Urinary bladder (tissue), 4 donors: ENCODE data around the gene SPATA9. TPM values are rescaled to one million over a fixed set of nuclear protein-coding genes. Genes with fewer than 3 reads are reported as not detected.
A peak's percentile ranks its signal among the peaks of the same experiment; 100 is the strongest.

Experiments
- DNase-seq: peaks from one replicate; pipeline ENCODE4 v3.0.0-alpha.2; 2015; ENCODE audit errors: extremely low spot score
- H3K27ac ChIP-seq: one replicate; pipeline ENCODE4 v1.5.1; 2013; ENCODE audit warnings: low read depth, mild to moderate bottlenecking, moderate library complexity
- H3K36me3 ChIP-seq: one replicate; pipeline ENCODE4 v1.6.1; 2013; ENCODE audit warnings: mild to moderate bottlenecking, moderate library complexity; ENCODE audit not compliant: insufficient read depth
- H3K4me1 ChIP-seq: one replicate; pipeline ENCODE4 v1.6.1; 2013; ENCODE audit warnings: mild to moderate bottlenecking, moderate library complexity; ENCODE audit not compliant: insufficient read depth
- H3K4me3 ChIP-seq: one replicate; pipeline ENCODE4 v1.5.1; 2013; ENCODE audit warnings: low read depth, low read length
- WGBS: extraction: QIAGEN DNeasy Blood & Tissue Kit; methylation state at CpG from one replicate; pipeline ENCODE4 v1.1.7; 2013; 5-methylcytosine and 5-hydroxymethylcytosine counted together
- polyA plus RNA-seq: library from polyadenylated mRNA; stranded (reverse); fragments of 200-250 nt; gene quantifications from one replicate; pipeline ENCODE4 v1.2.3, GENCODE V29; 2013
- total RNA-seq: library from RNA; depleted of rRNA; stranded (reverse); fragments of >200 nt; gene quantifications from one replicate; pipeline ENCODE4 v1.2.3, GENCODE V29; 2014
- donor health status: healthy with polysubstance abuse.
- donor health status: healthy.

Gene SPATA9
- total and polyA plus RNA-seq, 2 donors, result 0.29 to 2.1 TPM

- WGBS, result 90% methylated on average over 2 of the region's 2 CpGs
- H3K27ac ChIP-seq, result no peak overlapping the region
- H3K4me1 ChIP-seq, result no peaks in the 10 kb centered on the region
- no peak overlapping the region for H3K4me3 ChIP-seq
- no peak for DNase-seq
- no peaks in the 10 kb centered on the region for H3K36me3 ChIP-seq
Observed at GRCh38 chr5:95684361-95684760, 1.6 kb upstream of the SPATA9 start.

- no peaks in the 10 kb centered on the region for H3K4me1 ChIP-seq
- no peak overlapping the region for H3K4me3 ChIP-seq
- no peak overlapping the region for H3K27ac ChIP-seq
- no peaks in the 10 kb centered on the region for H3K36me3 ChIP-seq
- DNase-seq, result no peak
- WGBS, result 52% methylated on average over 3 of the region's 3 CpGs
Observed at GRCh38 chr5:95673081-95673480, 9.7 kb downstream of the SPATA9 start.

GRCh38 chr5:95672641-95673040 lies 10.2 kb downstream of the SPATA9 start:
- Histone ChIP-seq H3K4me1 (no peaks in the 10 kb centered on the region), H3K27ac (no peak overlapping the region), H3K36me3 (no peaks in the 10 kb centered on the region), H3K4me3 (no peak overlapping the region)
- DNase-seq, result no peak

GRCh38 chr5:95671826-95672225 lies 11.0 kb downstream of the SPATA9 start:
- H3K4me1 ChIP-seq, result no peaks in the 10 kb centered on the region
- 77% methylated on average over 1 of the region's 1 CpG for WGBS
- no peak overlapping the region for H3K27ac ChIP-seq
- DNase-seq, result no peak
- H3K4me3 ChIP-seq, result no peak overlapping the region
- H3K36me3 ChIP-seq, result no peaks in the 10 kb centered on the region

GRCh38 chr5:95670568-95670967 lies 12.2 kb downstream of the SPATA9 start:
- H3K4me3 ChIP-seq, result no peak overlapping the region
- peak overlapping the region; percentile 6 for H3K27ac ChIP-seq
- H3K36me3 ChIP-seq, result no peaks in the 10 kb centered on the region
- no peak for DNase-seq
- WGBS, result 92% methylated on average over 3 of the region's 3 CpGs
- H3K4me1 ChIP-seq, result no peaks in the 10 kb centered on the region

- no peaks in the 10 kb centered on the region for H3K4me1 ChIP-seq
- no peaks in the 10 kb centered on the region for H3K36me3 ChIP-seq
- no peak overlapping the region for H3K4me3 ChIP-seq
- DNase-seq, result no peak
- WGBS, result 77% methylated on average over 5 of the region's 5 CpGs
- no peak overlapping the region for H3K27ac ChIP-seq
Observed at GRCh38 chr5:95669985-95670384, 12.8 kb downstream of the SPATA9 start.

GRCh38 chr5:95669540-95669939 lies 13.3 kb downstream of the SPATA9 start:
- Histone ChIP-seq H3K4me3 (no peak overlapping the region), H3K4me1 (no peaks in the 10 kb centered on the region), H3K27ac (no peak overlapping the region), H3K36me3 (no peaks in the 10 kb centered on the region)
- WGBS, result 34% methylated on average over 4 of the region's 4 CpGs
- DNase-seq, result no peak

GRCh38 chr5:95668728-95669127 lies 14.1 kb downstream of the SPATA9 start:
- Histone ChIP-seq H3K36me3 (no peaks in the 10 kb centered on the region), H3K4me3 (no peak overlapping the region), H3K4me1 (no peaks in the 10 kb centered on the region), H3K27ac (no peak overlapping the region)
- 67% methylated on average over 1 of the region's 1 CpG for WGBS
- DNase-seq, result no peak

GRCh38 chr5:95668216-95668615 lies 14.6 kb downstream of the SPATA9 start:
- H3K27ac ChIP-seq, result no peak overlapping the region
- H3K36me3 ChIP-seq, result no peaks in the 10 kb centered on the region
- DNase-seq, result no peak
- H3K4me1 ChIP-seq, result no peaks in the 10 kb centered on the region
- no peak overlapping the region for H3K4me3 ChIP-seq

GRCh38 chr5:95667678-95668077 lies 15.1 kb downstream of the SPATA9 start:
- Histone ChIP-seq H3K36me3 (no peaks in the 10 kb centered on the region), H3K4me3 (no peak overlapping the region), H3K4me1 (no peaks in the 10 kb centered on the region), H3K27ac (no peak overlapping the region)
- DNase-seq, result no peak

- Histone ChIP-seq H3K4me1 (no peaks in the 10 kb centered on the region), H3K36me3 (no peaks in the 10 kb centered on the region), H3K4me3 (no peak overlapping the region), H3K27ac (no peak overlapping the region)
- DNase-seq, result no peak
- WGBS, result 82% methylated on average over 4 of the region's 4 CpGs
Observed at GRCh38 chr5:95667061-95667618, 15.7 kb downstream of the SPATA9 start.

- 13% methylated on average over 3 of the region's 3 CpGs for WGBS
- Histone ChIP-seq H3K36me3 (no peaks in the 10 kb centered on the region), H3K4me3 (no peak overlapping the region), H3K4me1 (no peaks in the 10 kb centered on the region), H3K27ac (no peak overlapping the region)
- no peak for DNase-seq
Observed at GRCh38 chr5:95664204-95664786, 18.5 kb downstream of the SPATA9 start.

- no peaks in the 10 kb centered on the region for H3K4me1 ChIP-seq
Observed at GRCh38 chr5:95662946-95663345, 19.8 kb downstream of the SPATA9 start.

GRCh38 chr5:95660060-95660459 lies 22.7 kb downstream of the SPATA9 start:
- 89% methylated on average over 2 of the region's 2 CpGs for WGBS
- H3K4me3 ChIP-seq, result no peak overlapping the region
- DNase-seq, result no peak
- H3K36me3 ChIP-seq, result no peaks in the 10 kb centered on the region
- no peak overlapping the region for H3K27ac ChIP-seq
- H3K4me1 ChIP-seq, result no peaks in the 10 kb centered on the region

More at GRCh38 chr5:95662946-95663345, 19.8 kb downstream of the SPATA9 start:
- no peak for DNase-seq
- H3K36me3 ChIP-seq, result no peaks in the 10 kb centered on the region
- H3K27ac ChIP-seq, result no peak overlapping the region
- H3K4me3 ChIP-seq, result no peak overlapping the region

- 48% methylated on average over 1 of the region's 1 CpG for WGBS
- Histone ChIP-seq H3K27ac (no peak overlapping the region), H3K4me3 (no peak overlapping the region), H3K4me1 (no peaks in the 10 kb centered on the region), H3K36me3 (no peaks in the 10 kb centered on the region)
- no peak for DNase-seq
Observed at GRCh38 chr5:95655575-95655974, 27.2 kb downstream of the SPATA9 start.
